ENCODE measurements around the gene ATE1.
"Not testable (repeated sequence)": the region's sequence is repeated elsewhere in the genome, so short reads cannot be mapped to it uniquely, and the experiment has no call there.

Gene ATE1

GRCh38 chr10:121927841-121928527 is at the start of gene ATE1:
TSS of gene ATE1 (minus strand) at chr10:121928031. CDS start at chr10:121927949, 82 bp downstream.
- DNase-seq = peak; percentile 84

GRCh38 chr10:121976607-121977006 is 48.8 kb upstream of the ATE1 start:
- no peak for DNase-seq

DNA sequence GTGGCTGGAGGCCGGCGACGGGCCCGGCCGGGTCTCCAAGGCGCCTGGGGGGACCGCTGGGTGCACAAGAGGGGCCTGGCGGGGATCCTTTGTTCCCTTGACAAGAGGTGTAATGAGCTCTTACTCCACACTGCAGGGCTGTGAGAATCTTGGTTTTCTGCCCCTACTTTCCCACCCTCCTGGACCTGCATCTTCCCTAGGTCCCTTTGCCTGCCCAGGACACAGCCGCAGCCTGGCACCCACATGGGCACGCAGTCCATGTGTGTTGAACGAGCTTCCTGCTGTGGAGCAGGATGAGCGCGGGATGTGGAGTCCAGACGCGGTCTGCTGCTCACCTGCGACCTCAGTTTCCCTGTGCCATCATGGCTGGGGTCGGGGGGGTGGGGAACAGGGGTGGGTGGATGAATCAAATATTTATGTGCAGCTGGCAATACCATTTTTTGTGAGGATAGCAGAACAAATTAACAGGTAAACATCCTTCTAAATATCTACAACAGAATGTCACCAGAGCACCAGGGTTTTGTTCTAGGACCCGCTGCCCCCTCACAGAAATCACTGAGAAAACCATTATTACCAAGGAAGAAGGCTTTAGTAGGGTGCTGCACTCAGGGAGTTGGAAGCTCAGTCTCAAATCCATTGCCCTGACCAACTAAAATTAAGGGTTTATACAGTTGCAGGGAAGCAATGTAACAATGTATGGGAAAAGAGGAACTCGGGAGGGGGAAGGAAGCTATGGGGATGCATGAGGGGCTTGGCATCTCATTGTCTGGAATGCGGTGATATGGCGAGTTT is 47.7 kb upstream of the ATE1 start:
- no peak for DNase-seq

DNA sequence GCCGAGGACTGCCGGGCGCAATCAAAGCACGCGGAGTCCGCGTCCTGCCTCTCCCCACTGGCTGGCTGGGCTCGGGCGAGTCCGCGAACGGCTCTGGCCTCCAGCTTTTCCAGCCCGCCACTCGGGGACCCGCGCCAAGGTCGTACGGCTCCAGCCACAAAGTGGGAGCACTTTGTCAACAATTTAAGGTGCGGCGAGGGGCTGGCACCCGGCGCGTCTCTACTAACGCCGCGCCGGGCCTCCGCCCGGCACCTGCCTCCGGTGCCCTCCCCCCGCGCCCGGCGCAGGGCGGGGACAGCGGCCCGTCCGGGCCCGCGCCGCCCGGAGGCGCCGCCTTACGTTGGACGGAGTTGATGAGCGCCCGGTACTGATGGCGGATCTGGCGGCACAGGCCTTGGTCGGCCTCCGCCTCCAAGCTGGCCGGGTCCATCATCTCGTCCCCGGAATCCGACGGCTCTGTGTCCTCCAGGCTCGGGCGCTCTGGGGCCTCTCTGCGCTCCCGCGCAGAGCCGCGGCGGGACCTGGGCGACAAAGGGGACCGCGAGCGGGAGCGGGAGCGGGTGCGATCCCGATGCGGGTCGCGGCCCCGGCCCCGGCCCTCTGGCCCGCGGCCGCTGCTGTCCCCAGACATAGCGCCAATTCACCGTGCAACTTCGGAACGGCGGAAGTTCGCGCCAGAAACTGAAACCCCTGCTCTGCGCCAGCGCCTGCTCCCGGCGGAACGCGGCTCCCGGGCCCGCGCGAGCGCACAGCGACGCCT is 46.9 kb upstream of the ATE1 start, which contains the start of gene NSMCE4A:
Gene NSMCE4A, minus strand, starts transcription at position 683 of the 760 bp plus-strand sequence. Its CDS starts 52 bp downstream, at position 631.
- DNase-seq = peak; percentile 70

GRCh38 chr10:121974019-121974534 is 46.2 kb upstream of the ATE1 start:
- DNase-seq = no peak

GRCh38 chr10:121969086-121969485 is 41.3 kb upstream of the ATE1 start:
- not testable (repeated sequence) for DNase-seq

DNA sequence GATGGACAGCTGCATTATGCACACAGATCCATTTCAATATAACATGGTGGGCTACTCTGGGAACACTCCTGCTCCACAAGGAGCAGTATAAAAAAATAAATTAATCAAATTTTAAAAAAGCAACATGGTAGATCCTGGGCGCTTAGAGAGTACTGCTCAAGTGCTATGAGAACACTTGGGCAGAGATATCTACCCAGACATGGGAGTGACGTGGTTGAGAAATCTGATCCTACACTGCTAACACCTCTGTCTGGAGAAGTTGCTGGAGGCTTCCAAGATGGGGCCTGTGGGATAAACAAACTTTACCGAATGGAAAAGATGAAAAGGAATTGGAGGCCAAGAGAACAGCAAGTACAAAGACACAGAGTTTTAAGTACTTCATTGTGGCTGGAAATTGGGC is 38.2 kb upstream of the ATE1 start:
- DNase-seq = no peak

DNA sequence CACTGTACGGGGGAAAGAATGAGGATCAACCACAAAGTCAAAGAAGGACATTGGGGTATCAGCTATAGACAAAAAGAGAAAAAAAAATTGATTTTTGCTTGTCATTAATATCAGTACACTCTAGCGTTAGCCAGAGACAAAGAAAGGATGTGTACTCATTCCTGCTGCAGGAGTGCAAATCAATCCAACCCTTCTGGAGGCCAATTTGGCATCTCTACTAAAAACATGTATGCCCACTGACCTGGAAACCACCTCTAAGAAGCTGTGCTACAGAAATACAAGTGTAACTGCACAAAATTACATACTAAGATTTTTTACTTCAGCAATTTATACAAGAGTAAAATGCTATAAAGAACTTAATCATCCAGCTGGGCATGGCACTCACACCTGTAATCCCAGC is 33.6 kb upstream of the ATE1 start:
- no peak for DNase-seq

- no peak for DNase-seq
Measured at GRCh38 chr10:121959671-121960070, 31.8 kb upstream of the ATE1 start.

GRCh38 chr10:121956111-121957061 is 28.6 kb upstream of the ATE1 start:
- DNase-seq = no peak

DNA sequence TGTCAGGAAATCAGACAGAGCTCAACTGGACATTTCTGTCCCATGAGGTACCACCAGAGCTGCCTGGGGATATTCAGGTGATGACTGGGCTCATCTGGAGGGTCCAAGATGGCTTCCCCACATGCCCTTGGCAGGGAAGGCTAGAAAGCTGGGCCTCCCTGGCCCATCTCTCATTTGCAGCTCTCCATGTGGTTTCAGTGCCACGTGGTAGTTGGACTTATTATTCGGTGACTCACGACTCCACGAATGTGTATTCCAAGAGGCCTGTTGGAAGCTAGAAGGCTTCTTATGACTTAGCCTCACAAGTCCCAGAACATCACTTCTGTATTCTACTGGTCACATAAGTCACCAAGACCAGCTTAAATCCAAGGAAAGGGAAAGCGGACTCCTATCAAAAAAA is 24.4 kb upstream of the ATE1 start:
- no peak for DNase-seq

DNA sequence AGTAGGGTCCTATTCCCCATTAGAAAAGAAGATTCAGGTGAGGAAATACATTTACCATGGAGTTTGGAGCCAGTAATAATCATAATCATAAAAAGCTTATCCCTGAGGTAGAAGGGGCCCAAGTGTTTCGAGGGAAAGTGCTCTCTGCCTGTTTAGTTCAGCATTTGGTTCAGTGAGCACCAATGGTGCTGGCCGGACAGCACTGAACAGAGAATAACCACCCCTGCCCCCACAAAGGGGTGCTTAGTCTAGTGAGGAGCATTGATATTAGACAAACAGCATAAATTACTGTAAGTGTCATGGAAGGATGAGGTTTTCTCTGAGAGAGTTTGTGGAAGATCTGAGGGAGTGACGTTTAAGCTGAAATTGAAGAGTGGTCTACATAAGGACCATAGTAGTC is 21.6 kb upstream of the ATE1 start:
- DNase-seq = no peak

GRCh38 chr10:121949049-121949448 is 21.2 kb upstream of the ATE1 start:
- DNase-seq = no peak

GRCh38 chr10:121947343-121948330 is 19.8 kb upstream of the ATE1 start:
- DNase-seq = no peak

DNA sequence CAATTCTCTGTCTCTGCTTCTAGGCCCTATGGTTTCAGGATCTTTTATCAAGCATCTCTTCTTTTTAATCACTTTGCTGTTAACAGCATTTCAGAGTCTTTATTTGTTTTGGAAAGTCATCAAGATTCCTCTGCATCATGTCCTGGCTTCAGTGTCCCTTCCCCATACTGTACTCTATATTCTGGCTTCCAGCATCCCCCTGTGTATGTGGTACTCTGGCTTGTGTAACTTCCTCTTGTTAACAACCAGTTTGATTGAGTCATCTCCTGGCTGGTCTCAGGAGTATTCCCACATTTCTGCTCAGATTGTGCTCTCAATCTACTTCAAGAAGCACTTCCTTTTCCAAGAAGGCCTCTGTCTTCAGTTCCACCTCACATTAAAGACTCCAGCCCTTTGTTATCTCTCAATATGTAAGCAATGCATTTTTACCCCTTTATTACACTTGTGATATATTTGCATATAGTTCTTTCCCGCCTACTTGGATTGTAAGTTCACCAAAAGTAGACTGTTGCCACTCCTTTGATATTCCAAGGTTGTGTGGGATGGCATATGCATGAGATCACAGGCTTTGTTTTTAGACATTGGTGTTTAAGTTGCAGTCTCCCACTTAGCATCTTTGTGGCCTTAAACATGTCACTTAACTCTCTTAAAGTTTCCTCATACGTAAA is 15.1 kb upstream of the ATE1 start:
- DNase-seq = no peak

GRCh38 chr10:121941532-121941931 is 13.7 kb upstream of the ATE1 start:
- DNase-seq = no peak

- DNase-seq = no peak
Measured at GRCh38 chr10:121936295-121936694, 8.5 kb upstream of the ATE1 start.

- no peak for DNase-seq
Measured at GRCh38 chr10:121935702-121936101, 7.9 kb upstream of the ATE1 start.

DNA sequence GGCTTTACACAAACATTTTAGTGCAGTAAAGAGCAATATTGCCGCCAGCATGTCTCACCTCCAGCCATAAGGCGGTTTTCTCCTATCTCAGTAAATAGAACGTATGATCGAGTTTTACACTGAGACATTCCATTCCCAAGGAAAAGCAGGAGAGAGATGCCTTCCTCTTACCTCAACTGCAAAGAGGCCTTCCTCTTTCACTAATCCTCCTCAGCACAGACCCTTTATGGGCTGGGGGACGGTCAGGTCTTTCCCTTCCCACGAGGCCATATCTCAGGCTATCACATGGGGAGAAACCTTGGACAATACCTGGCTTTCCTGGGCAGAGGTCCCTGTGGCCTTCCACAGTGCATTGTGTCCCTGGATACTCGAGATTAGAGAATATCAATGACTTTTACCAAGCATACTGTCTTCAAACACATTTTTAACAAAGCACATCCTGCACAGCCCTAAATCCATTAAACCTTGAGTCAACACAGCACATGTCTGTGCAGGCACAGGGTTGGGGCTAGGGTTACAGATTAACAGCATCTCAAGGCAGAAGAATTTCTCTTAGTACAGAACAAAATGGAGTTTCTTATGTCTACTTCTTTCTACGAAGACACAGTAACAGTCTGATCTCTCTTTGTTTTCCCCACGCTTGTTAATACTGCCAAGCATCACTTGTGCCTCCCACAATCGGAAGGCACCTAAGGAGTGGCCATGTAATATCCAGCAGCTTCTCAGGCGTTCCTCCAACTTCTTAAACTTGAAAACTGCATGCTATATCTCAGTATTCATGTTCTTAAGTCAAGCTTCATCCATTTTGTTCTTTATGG is 2.6 kb upstream of the ATE1 start:
- not testable (repeated sequence) for DNase-seq
